Memory B cell (primary cell): ENCODE data around the gene HIGD1C.
"Not testable (repeated sequence)": the region's sequence is repeated elsewhere in the genome, so short reads cannot be mapped to it uniquely, and the experiment has no call there.

Experiments
- ATAC-seq: fragments of 150-1000 bp; cut with Tn5 transposase; 2 replicates; pipeline ENCODE4 v1.10.0; 2021; ENCODE audit warnings: low read depth, mild to moderate bottlenecking, moderate library complexity
- DNase-seq, 2 donors: peaks; one replicate each; pipeline ENCODE4 v3.0.0; 2022; ENCODE audit warnings: low spot score in 2 of 2
- H3K27ac Mint-ChIP-seq: one replicate; pipeline ENCODE4 v1.8.0; 2022; ENCODE audit warnings: mild to moderate bottlenecking, moderate library complexity, mixed read lengths
- H3K27me3 Mint-ChIP-seq: one replicate; pipeline ENCODE4 v1.8.0; 2022; ENCODE audit warnings: mixed read lengths
- H3K36me3 Mint-ChIP-seq: one replicate; pipeline ENCODE4 v1.8.0; 2022; ENCODE audit warnings: mild to moderate bottlenecking, mixed read lengths
- H3K4me1 Mint-ChIP-seq: one replicate; pipeline ENCODE4 v1.8.0; 2022; ENCODE audit warnings: mixed read lengths
- H3K4me3 Mint-ChIP-seq: one replicate; pipeline ENCODE4 v1.8.0; 2022; ENCODE audit warnings: mild to moderate bottlenecking, moderate library complexity, mixed read lengths
- H3K9me3 Mint-ChIP-seq: one replicate; pipeline ENCODE4 v1.8.0; 2022; ENCODE audit warnings: mixed read lengths

Gene HIGD1C

GRCh38 chr12:50926415-50926814, 25.9 kb upstream of the HIGD1C start:
- Mint-ChIP-seq H3K27me3 (no peaks in the 10 kb centered on the region), H3K36me3 (peaks cover 23% of the 10 kb centered on the region), H3K4me3 (peak overlapping the region; percentile 100), H3K9me3 (no peaks in the 10 kb centered on the region), H3K4me1 (peaks cover 32% of the 10 kb centered on the region), H3K27ac (peak overlapping the region; percentile 64)
- DNase-seq (no peak), ATAC-seq (no peak)

GRCh38 chr12:50926932-50927331, 25.4 kb upstream of the HIGD1C start:
- not testable (repeated sequence) for DNase-seq, H3K9me3 Mint-ChIP-seq, H3K27me3 Mint-ChIP-seq, ATAC-seq
- H3K36me3 Mint-ChIP-seq, result peaks cover 23% of the 10 kb centered on the region
- peak overlapping the region; percentile 64 for H3K27ac Mint-ChIP-seq
- H3K4me3 Mint-ChIP-seq, result peak overlapping the region; percentile 100
- peaks cover 32% of the 10 kb centered on the region for H3K4me1 Mint-ChIP-seq

- Mint-ChIP-seq H3K27ac (peak overlapping the region; percentile 64), H3K9me3 (no peaks in the 10 kb centered on the region), H3K36me3 (peaks cover 23% of the 10 kb centered on the region), H3K4me3 (peak overlapping the region; percentile 100), H3K27me3 (no peaks in the 10 kb centered on the region), H3K4me1 (peaks cover 29% of the 10 kb centered on the region)
- no peak for ATAC-seq
- no peak for DNase-seq
Observed at GRCh38 chr12:50927356-50927755, 25.0 kb upstream of the HIGD1C start.

GRCh38 chr12:50927766-50928224, 24.5 kb upstream of the HIGD1C start:
- Mint-ChIP-seq H3K27me3 (no peaks in the 10 kb centered on the region), H3K4me3 (peak overlapping the region; percentile 100), H3K4me1 (peaks cover 31% of the 10 kb centered on the region), H3K27ac (peak overlapping the region; percentile 64), H3K36me3 (peaks cover 27% of the 10 kb centered on the region), H3K9me3 (no peaks in the 10 kb centered on the region)
- DNase-seq (no peak), ATAC-seq (no peak)

GRCh38 chr12:50928392-50928791, 24.0 kb upstream of the HIGD1C start:
- H3K4me3 Mint-ChIP-seq, result peak overlapping the region; percentile 100
- peaks cover 34% of the 10 kb centered on the region for H3K4me1 Mint-ChIP-seq
- H3K27ac Mint-ChIP-seq, result peak overlapping the region; percentile 64
- ATAC-seq (no peak), DNase-seq (no peak)
- H3K36me3 Mint-ChIP-seq, result peaks cover 32% of the 10 kb centered on the region
- H3K9me3 Mint-ChIP-seq, result no peaks in the 10 kb centered on the region
- H3K27me3 Mint-ChIP-seq, result no peaks in the 10 kb centered on the region

- Mint-ChIP-seq H3K9me3 (no peaks in the 10 kb centered on the region), H3K27me3 (no peaks in the 10 kb centered on the region), H3K36me3 (peaks cover 43% of the 10 kb centered on the region), H3K4me1 (peaks cover 39% of the 10 kb centered on the region), H3K4me3 (no peak overlapping the region), H3K27ac (no peak overlapping the region)
- ATAC-seq (no peak), DNase-seq (no peak)
Observed at GRCh38 chr12:50929831-50930230, 22.5 kb upstream of the HIGD1C start.

- H3K4me1 Mint-ChIP-seq, result peaks cover 39% of the 10 kb centered on the region
- H3K27ac Mint-ChIP-seq, result not testable (repeated sequence)
Observed at GRCh38 chr12:50930477-50930876, 21.9 kb upstream of the HIGD1C start.

GRCh38 chr12:50932787-50933280, 19.5 kb upstream of the HIGD1C start:
- ATAC-seq (no peak), DNase-seq (no peak)
- Mint-ChIP-seq H3K36me3 (peaks cover 48% of the 10 kb centered on the region), H3K4me1 (peaks cover 31% of the 10 kb centered on the region), H3K9me3 (peaks cover 5% of the 10 kb centered on the region), H3K27ac (no peak overlapping the region), H3K27me3 (no peaks in the 10 kb centered on the region), H3K4me3 (no peak overlapping the region)

More at GRCh38 chr12:50930477-50930876, 21.9 kb upstream of the HIGD1C start:
- H3K4me3 Mint-ChIP-seq, DNase-seq, H3K27me3 Mint-ChIP-seq, ATAC-seq, H3K9me3 Mint-ChIP-seq: not testable (repeated sequence)
- H3K36me3 Mint-ChIP-seq, result peaks cover 41% of the 10 kb centered on the region

- H3K4me3 Mint-ChIP-seq, result no peak overlapping the region
- H3K4me1 Mint-ChIP-seq, result peaks cover 29% of the 10 kb centered on the region
- ATAC-seq (no peak), DNase-seq (no peak)
- peak overlapping the region; percentile 78 for H3K27ac Mint-ChIP-seq
- H3K9me3 Mint-ChIP-seq, result peaks cover 5% of the 10 kb centered on the region
- peaks cover 45% of the 10 kb centered on the region for H3K36me3 Mint-ChIP-seq
- no peaks in the 10 kb centered on the region for H3K27me3 Mint-ChIP-seq
Observed at GRCh38 chr12:50933459-50934124, 18.8 kb upstream of the HIGD1C start.

- peaks cover 5% of the 10 kb centered on the region for H3K9me3 Mint-ChIP-seq
- peaks cover 24% of the 10 kb centered on the region for H3K4me1 Mint-ChIP-seq
- H3K36me3 Mint-ChIP-seq, result peaks cover 45% of the 10 kb centered on the region
- no peak overlapping the region for H3K4me3 Mint-ChIP-seq
- no peaks in the 10 kb centered on the region for H3K27me3 Mint-ChIP-seq
- DNase-seq, result no peak
- no peak for ATAC-seq
- peak overlapping the region; percentile 78 for H3K27ac Mint-ChIP-seq
Observed at GRCh38 chr12:50934371-50934851, 17.9 kb upstream of the HIGD1C start.

- peaks cover 21% of the 10 kb centered on the region for H3K4me1 Mint-ChIP-seq
- H3K27ac Mint-ChIP-seq, result peak overlapping the region; percentile 78
- ATAC-seq, result no peak
- H3K27me3 Mint-ChIP-seq, result no peaks in the 10 kb centered on the region
- H3K4me3 Mint-ChIP-seq, result no peak overlapping the region
- peaks cover 5% of the 10 kb centered on the region for H3K9me3 Mint-ChIP-seq
- no peak for DNase-seq
- H3K36me3 Mint-ChIP-seq, result peaks cover 41% of the 10 kb centered on the region
Observed at GRCh38 chr12:50934981-50935807, 17.1 kb upstream of the HIGD1C start.

GRCh38 chr12:50936821-50937530, 15.4 kb upstream of the HIGD1C start:
- ATAC-seq, result no peak
- no peak overlapping the region for H3K27ac Mint-ChIP-seq
- H3K4me3 Mint-ChIP-seq, result no peak overlapping the region

GRCh38 chr12:50937653-50938052, 14.7 kb upstream of the HIGD1C start:
- H3K4me3 Mint-ChIP-seq, result no peak overlapping the region
- H3K27me3 Mint-ChIP-seq, result no peaks in the 10 kb centered on the region
- peaks cover 24% of the 10 kb centered on the region for H3K4me1 Mint-ChIP-seq
- ATAC-seq (no peak), DNase-seq (no peak)
- peaks cover 34% of the 10 kb centered on the region for H3K36me3 Mint-ChIP-seq
- peaks cover 5% of the 10 kb centered on the region for H3K9me3 Mint-ChIP-seq
- H3K27ac Mint-ChIP-seq, result no peak overlapping the region

More at GRCh38 chr12:50936821-50937530, 15.4 kb upstream of the HIGD1C start:
- peaks cover 36% of the 10 kb centered on the region for H3K36me3 Mint-ChIP-seq
- DNase-seq, result no peak
- peaks cover 5% of the 10 kb centered on the region for H3K9me3 Mint-ChIP-seq
- no peaks in the 10 kb centered on the region for H3K27me3 Mint-ChIP-seq
- H3K4me1 Mint-ChIP-seq, result peaks cover 24% of the 10 kb centered on the region
